GM10266 (cell line): ENCODE data around the gene VSX2.

Experiments
- DNase-seq: peaks from one replicate; pipeline ENCODE4 v3.0.0; 2012; ENCODE audit errors: extremely low spot score
- CTCF ChIP-seq: IDR thresholded peaks from 2 replicates; pipeline ENCODE4 v1.5.1; 2012; ENCODE audit warnings: mild to moderate bottlenecking, low read depth; ENCODE audit not compliant: control insufficient read depth, insufficient read depth; ENCODE audit errors: missing control alignments

The VSX2 gene

GRCh38 chr14:74249433-74250375 is 10.5 kb downstream of the VSX2 start:
- no peak for DNase-seq
- TF ChIP-seq CTCF, result no peak

- no peak for DNase-seq
- no peak for TF ChIP-seq CTCF
Measured at GRCh38 chr14:74255281-74255680, 16.0 kb downstream of the VSX2 start.

- peak; percentile 89 for TF ChIP-seq CTCF
- DNase-seq, result peak; percentile 91
Measured at GRCh38 chr14:74257078-74257940, 18.1 kb downstream of the VSX2 start.

DNA sequence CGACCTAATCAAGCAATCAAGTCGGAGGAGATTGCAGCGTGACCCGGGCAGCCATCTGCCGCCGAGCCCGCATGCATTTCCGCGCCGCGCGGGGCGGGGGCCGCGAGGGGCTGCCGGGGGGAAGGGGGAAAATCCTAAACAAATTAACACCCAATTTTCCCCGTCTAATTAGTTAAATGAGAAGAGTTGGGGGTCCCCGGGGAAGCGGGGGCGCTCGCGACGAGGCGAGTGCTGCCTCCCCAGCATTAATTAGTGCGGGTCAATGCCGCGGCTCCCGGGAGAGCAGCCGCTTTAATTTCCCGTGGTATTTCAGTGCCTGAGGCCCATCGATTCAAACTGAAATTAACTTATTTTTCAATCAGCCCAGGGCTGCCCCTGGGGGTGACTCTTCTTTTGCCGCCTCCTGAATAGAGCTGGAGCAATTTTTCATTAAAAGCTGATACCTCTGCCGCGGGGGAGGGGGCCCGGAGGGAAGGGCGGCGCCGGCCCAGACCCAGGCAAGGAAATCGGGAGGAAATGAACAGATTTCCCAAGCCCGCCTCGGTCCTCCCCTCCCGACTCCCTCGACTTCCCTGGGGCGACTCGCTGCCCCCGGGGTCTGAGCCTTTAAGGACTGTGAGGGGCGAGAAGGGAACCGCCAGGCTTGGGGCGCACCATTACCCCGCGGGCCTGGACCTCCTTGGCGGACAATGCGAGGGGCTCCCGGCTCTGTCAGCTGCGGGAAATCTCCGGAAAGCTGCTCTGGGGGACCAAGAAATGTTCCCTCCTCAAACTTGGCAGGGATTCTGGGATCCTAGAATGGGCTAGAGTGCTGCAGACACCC is 18.9 kb downstream of the VSX2 start:
- TF ChIP-seq CTCF, result no peak
- no peak for DNase-seq

- DNase-seq, result no peak
- no peak for TF ChIP-seq CTCF
Measured at GRCh38 chr14:74258764-74259035, 19.5 kb downstream of the VSX2 start.

DNA sequence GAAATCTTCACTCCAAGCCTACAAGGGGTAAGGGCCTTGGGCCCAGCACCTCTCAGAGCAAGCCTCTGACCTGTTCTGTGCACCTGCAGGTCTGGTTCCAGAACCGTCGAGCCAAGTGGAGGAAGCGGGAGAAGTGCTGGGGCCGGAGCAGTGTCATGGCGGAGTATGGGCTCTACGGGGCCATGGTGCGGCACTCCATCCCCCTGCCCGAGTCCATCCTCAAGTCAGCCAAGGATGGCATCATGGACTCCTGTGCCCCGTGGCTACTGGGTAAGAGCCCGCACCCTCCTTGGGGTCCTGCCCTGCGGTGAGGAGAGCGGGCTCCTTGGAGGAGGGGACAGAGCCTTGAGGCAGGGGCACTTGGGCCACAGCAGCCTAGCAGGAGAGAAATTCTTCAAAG is 20.3 kb downstream of the VSX2 start:
- no peak for TF ChIP-seq CTCF
- DNase-seq, result no peak
